MM.1S (cell line): ENCODE measurements around the gene TMC8.
A peak's percentile ranks its signal among the peaks of the same experiment; 100 is the strongest.

Experiments used
- DNase-seq: peaks from one replicate; pipeline ENCODE4 v3.0.0-alpha.2; 2015
- H2AFZ ChIP-seq: fragments of 300-600 bp; sonication (generic); 2 replicates; pipeline ENCODE4 v1.6.0; 2016; ENCODE audit warnings: antibody characterized with exemption, low read length
- H3F3A ChIP-seq: fragments of 300-600 bp; sonication (generic); 2 replicates; pipeline ENCODE4 v1.6.1; 2016; ENCODE audit warnings: mild to moderate bottlenecking, antibody characterized with exemption, low read length, moderate library complexity, mixed read lengths; ENCODE audit not compliant: insufficient read depth
- H3K27ac ChIP-seq: fragments of 300-600 bp; sonication (generic); 2 replicates; pipeline ENCODE4 v1.5.1; 2016; ENCODE audit warnings: mild to moderate bottlenecking, low read length
- H3K27me3 ChIP-seq: fragments of 300-600 bp; sonication (generic); replicated peaks from 2 replicates; pipeline ENCODE4 v1.6.0; 2016; ENCODE audit warnings: low read length; ENCODE audit not compliant: insufficient read depth
- H3K36me3 ChIP-seq: fragments of 300-600 bp; sonication (generic); replicated peaks from 2 replicates; pipeline ENCODE4 v1.6.1; 2016; ENCODE audit warnings: mild to moderate bottlenecking, low read length, mixed read lengths; ENCODE audit not compliant: insufficient read depth
- H3K4me1 ChIP-seq: fragments of 300-600 bp; sonication (generic); 2 replicates; pipeline ENCODE4 v1.6.1; 2016; ENCODE audit warnings: low read length, mixed read lengths
- H3K4me2 ChIP-seq: fragments of 300-600 bp; sonication (generic); 2 replicates; pipeline ENCODE4 v1.6.0; 2016; ENCODE audit warnings: low read depth, low read length
- H3K4me3 ChIP-seq: fragments of 300-600 bp; sonication (generic); 2 replicates; pipeline ENCODE4 v1.5.1; 2016; ENCODE audit warnings: low read length, mixed read lengths
- H3K79me2 ChIP-seq: fragments of 300-600 bp; sonication (generic); 2 replicates; pipeline ENCODE4 v1.6.1; 2016; ENCODE audit warnings: mixed run types, low read length, mixed read lengths
- H3K9ac ChIP-seq: fragments of 300-600 bp; sonication (generic); 2 replicates; pipeline ENCODE4 v1.6.1; 2016; ENCODE audit warnings: low read length, mixed read lengths
- H3K9me2 ChIP-seq: fragments of 300-600 bp; sonication (generic); replicated peaks from 2 replicates; pipeline ENCODE4 v1.6.1; 2016; ENCODE audit warnings: mild to moderate bottlenecking, low read length, mixed read lengths; ENCODE audit not compliant: insufficient read depth
- H3K9me3 ChIP-seq: fragments of 300-600 bp; sonication (generic); replicated peaks from 2 replicates; pipeline ENCODE4 v1.6.1; 2016; ENCODE audit warnings: mild to moderate bottlenecking, low read length, mixed read lengths; ENCODE audit not compliant: insufficient read depth
- H4K20me1 ChIP-seq: fragments of 300-600 bp; sonication (generic); 2 replicates; pipeline ENCODE4 v1.6.1; 2016; ENCODE audit warnings: mild to moderate bottlenecking, low read length, moderate library complexity, mixed read lengths; ENCODE audit not compliant: insufficient read depth
- EZH2 ChIP-seq: fragments of 300-600 bp; sonication (generic); optimal IDR thresholded peaks from 2 replicates; pipeline ENCODE3; 2017; ENCODE audit warnings: low read depth, mild to moderate bottlenecking, antibody characterized with exemption, low read length, mixed read lengths
- EZH2phosphoT487 ChIP-seq: fragments of 300-600 bp; sonication (generic); IDR thresholded peaks from 2 replicates; pipeline ENCODE4 v1.6.1; 2018; ENCODE audit warnings: antibody characterized with exemption, low read length
- TF ChIP-seq, protein P1 (sequence below): fragments of 300-600 bp; sonication (generic); IDR thresholded peaks from 2 replicates; pipeline ENCODE4 v1.5.1; 2016; ENCODE audit warnings: antibody characterized with exemption, low read length, mixed read lengths

Gene TMC8

DNA sequence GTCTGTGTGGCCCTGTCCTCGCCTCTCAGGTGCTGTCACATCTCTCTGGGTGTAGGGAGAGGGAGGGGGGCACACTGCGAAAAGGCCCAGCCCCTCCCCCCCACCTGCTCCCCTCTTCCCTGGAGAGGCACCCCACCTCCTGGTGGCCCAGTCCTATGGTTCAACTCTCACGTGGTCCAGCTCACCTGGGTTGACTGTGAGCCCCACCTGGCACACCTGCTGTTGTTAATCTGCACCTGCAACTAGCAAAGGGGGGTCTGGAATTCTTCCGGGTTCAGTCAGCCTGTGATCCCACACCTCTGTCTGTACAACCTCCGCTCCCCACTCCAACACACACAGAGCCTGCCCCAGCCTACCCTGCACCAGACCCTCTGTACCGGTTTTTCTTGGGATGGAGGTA, 35.8 kb downstream of the TMC8 start:
- peaks cover 25% of the 10 kb centered on the region for H3K4me1 ChIP-seq
- H2AFZ ChIP-seq: no peak overlapping the region
- H3K9me3 ChIP-seq: no peaks in the 10 kb centered on the region
- H3K4me2 ChIP-seq: no peak overlapping the region
- no peaks in the 10 kb centered on the region for H3K36me3 ChIP-seq
- TF ChIP-seq EZH2 (no peak), EZH2phosphoT487 (no peak)
- TF ChIP-seq, protein P1, sequence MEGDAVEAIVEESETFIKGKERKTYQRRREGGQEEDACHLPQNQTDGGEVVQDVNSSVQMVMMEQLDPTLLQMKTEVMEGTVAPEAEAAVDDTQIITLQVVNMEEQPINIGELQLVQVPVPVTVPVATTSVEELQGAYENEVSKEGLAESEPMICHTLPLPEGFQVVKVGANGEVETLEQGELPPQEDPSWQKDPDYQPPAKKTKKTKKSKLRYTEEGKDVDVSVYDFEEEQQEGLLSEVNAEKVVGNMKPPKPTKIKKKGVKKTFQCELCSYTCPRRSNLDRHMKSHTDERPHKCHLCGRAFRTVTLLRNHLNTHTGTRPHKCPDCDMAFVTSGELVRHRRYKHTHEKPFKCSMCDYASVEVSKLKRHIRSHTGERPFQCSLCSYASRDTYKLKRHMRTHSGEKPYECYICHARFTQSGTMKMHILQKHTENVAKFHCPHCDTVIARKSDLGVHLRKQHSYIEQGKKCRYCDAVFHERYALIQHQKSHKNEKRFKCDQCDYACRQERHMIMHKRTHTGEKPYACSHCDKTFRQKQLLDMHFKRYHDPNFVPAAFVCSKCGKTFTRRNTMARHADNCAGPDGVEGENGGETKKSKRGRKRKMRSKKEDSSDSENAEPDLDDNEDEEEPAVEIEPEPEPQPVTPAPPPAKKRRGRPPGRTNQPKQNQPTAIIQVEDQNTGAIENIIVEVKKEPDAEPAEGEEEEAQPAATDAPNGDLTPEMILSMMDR: no peak
- peaks cover 32% of the 10 kb centered on the region for H3K79me2 ChIP-seq
- H3K27me3 ChIP-seq: no peaks in the 10 kb centered on the region
- no peak overlapping the region for H3K4me3 ChIP-seq
- H4K20me1 ChIP-seq: no peaks in the 10 kb centered on the region
- H3K27ac ChIP-seq: no peak overlapping the region
- H3K9me2 ChIP-seq: no peaks in the 10 kb centered on the region
- peak; percentile 52 for DNase-seq
- peaks cover 23% of the 10 kb centered on the region for H3F3A ChIP-seq
- H3K9ac ChIP-seq: no peak overlapping the region

DNA sequence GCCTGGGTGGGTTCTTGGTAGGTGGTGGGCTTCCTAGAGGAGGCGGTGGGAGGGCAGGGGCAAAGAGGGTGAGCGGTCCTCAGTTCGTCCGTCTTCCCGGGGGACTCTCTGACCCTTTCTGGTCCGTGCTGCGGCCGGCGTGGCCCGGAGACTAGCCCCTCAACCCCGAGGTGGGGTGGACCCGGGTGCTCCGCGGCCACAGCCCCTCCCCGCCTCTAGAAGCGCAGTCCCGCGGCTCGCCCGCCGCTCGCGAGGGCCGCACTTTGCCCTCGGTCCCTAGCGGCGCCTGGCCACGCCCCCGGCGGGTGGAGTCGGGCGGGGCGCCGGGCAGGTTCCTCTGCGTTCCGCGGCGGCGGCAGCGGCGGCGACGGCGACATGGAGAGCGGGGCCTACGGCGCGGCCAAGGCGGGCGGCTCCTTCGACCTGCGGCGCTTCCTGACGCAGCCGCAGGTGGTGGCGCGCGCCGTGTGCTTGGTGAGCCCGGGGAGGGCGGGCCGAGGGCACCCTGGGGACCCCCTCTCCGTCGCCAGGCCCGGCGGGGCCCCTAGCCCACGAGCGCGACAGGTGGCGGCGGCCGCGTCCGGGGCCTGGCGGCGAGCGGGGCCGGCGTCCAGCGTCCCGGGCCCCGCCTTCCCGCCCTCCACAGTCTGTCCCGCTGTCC, 37.8 kb downstream of the TMC8 start, which contains the start of gene SYNGR2:
TSS of gene SYNGR2 (plus strand) at position 340 of the 661 bp plus-strand sequence. CDS start at position 376, 36 bp downstream.
- Histone ChIP-seq H3K36me3 (no peaks in the 10 kb centered on the region), H4K20me1 (no peaks in the 10 kb centered on the region), H3F3A (peaks cover 42% of the 10 kb centered on the region), H3K4me2 (peak within 1 kb of the TSS; percentile 98), H3K4me1 (peaks cover 45% of the 10 kb centered on the region), H3K4me3 (peak within 1 kb of the TSS; percentile 81), H3K27ac (peak within 1 kb of the TSS; percentile 82), H3K9ac (peak within 1 kb of the TSS; percentile 93), H3K79me2 (peaks cover 36% of the 10 kb centered on the region), H3K9me2 (no peaks in the 10 kb centered on the region), H3K27me3 (no peaks in the 10 kb centered on the region), H2AFZ (peak within 1 kb of the TSS; percentile 7; the same call in 1 of the 2 replicates), H3K9me3 (no peaks in the 10 kb centered on the region)
- peak; percentile 91 for DNase-seq
- TF ChIP-seq, protein P1: no peak
- no peak for TF ChIP-seq EZH2phosphoT487
- TF ChIP-seq EZH2: no peak

DNA sequence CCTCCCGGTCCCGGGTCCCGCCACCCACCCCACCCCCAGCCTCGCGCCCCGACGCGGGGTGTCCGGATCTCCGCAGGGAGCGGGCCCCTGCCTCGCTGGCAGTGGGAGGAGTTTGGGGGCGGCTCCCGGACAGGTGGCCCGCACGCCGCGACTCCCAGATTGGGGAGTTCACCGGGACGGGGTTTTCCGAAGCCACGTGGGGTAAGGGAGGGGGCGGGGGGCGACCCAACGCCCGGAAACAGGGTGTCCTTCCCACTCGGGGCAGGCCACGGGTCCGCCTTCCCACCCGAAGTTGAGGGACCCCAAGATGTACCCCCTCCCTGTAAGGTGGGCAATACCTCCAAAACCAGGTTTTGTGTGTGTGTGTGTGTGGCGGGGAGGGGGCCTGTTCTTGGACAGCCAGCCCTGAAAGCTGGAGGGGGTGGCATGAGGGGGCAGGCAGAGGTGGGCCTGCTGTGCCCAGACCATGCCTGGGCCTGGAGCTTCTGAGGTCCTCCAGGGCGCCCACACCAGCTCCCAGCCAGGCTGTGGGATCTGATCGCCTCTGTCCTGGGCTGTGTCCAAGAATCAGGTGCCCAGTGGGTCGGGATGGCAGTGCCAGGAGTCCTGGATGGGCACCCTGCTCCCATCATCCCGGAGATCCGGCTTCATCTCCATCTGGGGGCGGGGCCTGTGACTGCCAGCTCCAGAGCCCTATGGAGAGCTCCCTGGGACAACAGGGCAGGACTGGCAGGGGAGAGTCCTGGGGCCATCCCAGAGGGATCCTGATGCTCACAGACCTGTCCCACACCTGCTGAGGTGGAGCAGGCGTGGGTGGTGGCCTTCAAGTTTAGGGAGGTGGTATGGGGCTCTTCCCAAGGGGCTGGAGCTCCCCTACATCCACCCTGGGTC, 38.6 kb downstream of the TMC8 start:
- DNase-seq: peak; percentile 63
- Histone ChIP-seq H2AFZ (no peak overlapping the region), H3K79me2 (peaks cover 36% of the 10 kb centered on the region)

More for the DNA sequence above, 38.6 kb downstream of the TMC8 start:
- Histone ChIP-seq H3F3A (peaks cover 50% of the 10 kb centered on the region), H3K4me1 (peaks cover 52% of the 10 kb centered on the region), H3K27me3 (no peaks in the 10 kb centered on the region), H3K9ac (peak overlapping the region; percentile 93), H3K9me3 (no peaks in the 10 kb centered on the region), H3K9me2 (no peaks in the 10 kb centered on the region), H3K4me2 (peak overlapping the region; percentile 98), H3K27ac (peak overlapping the region; percentile 82), H3K4me3 (peak overlapping the region; percentile 81), H3K36me3 (no peaks in the 10 kb centered on the region), H4K20me1 (no peaks in the 10 kb centered on the region)
- TF ChIP-seq, protein P1: no peak
- TF ChIP-seq EZH2phosphoT487 (no peak), EZH2 (no peak)
